AG10803 (cell line): Measurements from ENCODE around the gene LIG1.

Experiments used
- DNase-seq: peaks from one replicate; pipeline ENCODE4 v3.0.0; 2010; ENCODE audit warnings: low read depth
- H3K4me3 ChIP-seq: 2 replicates; pipeline ENCODE4 v1.5.1; 2011; ENCODE audit warnings: mild to moderate bottlenecking, low read length, control low read depth
- TF ChIP-seq, protein P1 (sequence below): conservative IDR thresholded peaks from 2 replicates; pipeline ENCODE4 v1.5.1; 2011; ENCODE audit warnings: mild to moderate bottlenecking, low read length, control low read depth, inconsistent platforms

LIG1 gene

GRCh38 chr19:48111280-48111679 lies 58.9 kb downstream of the LIG1 start:
- no peak for DNase-seq
- no peak overlapping the region for H3K4me3 ChIP-seq
- TF ChIP-seq, protein P1, sequence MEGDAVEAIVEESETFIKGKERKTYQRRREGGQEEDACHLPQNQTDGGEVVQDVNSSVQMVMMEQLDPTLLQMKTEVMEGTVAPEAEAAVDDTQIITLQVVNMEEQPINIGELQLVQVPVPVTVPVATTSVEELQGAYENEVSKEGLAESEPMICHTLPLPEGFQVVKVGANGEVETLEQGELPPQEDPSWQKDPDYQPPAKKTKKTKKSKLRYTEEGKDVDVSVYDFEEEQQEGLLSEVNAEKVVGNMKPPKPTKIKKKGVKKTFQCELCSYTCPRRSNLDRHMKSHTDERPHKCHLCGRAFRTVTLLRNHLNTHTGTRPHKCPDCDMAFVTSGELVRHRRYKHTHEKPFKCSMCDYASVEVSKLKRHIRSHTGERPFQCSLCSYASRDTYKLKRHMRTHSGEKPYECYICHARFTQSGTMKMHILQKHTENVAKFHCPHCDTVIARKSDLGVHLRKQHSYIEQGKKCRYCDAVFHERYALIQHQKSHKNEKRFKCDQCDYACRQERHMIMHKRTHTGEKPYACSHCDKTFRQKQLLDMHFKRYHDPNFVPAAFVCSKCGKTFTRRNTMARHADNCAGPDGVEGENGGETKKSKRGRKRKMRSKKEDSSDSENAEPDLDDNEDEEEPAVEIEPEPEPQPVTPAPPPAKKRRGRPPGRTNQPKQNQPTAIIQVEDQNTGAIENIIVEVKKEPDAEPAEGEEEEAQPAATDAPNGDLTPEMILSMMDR, result no peak

GRCh38 chr19:48110350-48110966 lies 59.7 kb downstream of the LIG1 start, which contains the start of gene PLA2G4C:
Gene PLA2G4C (minus strand): TSS chr19:48110817. CDS start chr19:48106529, 4,288 bp downstream.
- TF ChIP-seq, protein P1, result no peak
- DNase-seq, result peak; percentile 88
- peak within 1 kb of the TSS; percentile 72 for H3K4me3 ChIP-seq

DNA sequence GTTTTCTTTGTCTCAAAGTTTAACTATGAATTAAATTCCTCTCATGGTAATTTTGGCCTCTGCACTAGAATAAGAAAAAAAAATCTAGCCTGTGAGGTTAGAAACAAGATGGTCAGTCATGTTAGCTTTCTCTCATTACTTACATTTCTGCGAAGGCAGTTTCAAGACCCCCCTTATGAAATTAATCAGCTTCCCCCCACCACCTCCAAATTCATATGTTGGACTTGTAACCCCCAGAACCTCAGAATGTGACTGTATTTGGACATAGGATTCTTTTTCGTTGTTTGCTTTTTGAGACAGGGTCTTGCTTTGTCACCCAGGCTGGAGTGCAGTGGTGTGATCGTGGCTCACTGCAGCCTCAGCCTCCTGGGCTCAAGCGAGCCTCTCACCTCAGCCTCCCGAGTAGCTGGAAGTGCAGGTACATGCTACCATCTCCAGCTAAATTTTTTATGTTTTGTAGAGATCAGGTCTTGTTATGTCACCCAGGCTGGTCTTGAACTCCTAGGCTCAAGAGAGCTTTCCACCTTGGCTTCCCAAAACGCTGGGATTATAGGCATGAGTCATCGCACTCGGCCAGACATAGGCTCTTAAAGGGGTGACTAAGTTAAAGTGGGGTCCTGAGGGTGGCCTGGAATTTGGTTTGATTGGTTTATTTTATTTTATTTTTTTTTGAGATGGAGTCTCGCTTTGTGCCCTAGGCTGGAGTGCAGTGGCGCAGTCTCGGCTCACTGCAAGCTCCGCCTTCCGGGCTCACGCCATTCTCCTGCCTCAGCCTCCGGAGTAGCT lies 61.0 kb downstream of the LIG1 start:
- TF ChIP-seq, protein P1, result no peak
- DNase-seq, result no peak
- H3K4me3 ChIP-seq, result no peak overlapping the region

DNA sequence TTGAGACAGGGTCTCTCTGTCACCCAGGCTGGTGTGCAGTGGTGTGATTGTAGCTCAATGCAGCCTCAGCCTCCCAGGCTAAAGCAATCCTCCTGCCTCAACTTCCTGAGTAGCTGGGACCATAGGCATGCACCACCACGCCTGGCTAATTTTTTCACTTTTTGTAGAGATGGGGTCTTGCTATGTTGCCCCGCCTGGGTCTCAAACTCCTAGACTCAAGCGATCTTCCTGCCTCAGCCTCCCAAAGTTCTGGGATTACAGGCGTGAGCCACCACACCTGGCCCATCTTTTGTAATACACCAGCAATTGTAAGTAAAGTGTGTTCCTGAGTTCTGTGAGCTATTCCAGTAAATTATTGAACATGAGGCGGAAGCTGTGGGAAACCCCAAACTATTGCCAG lies 66.2 kb downstream of the LIG1 start:
- DNase-seq, result no peak
- H3K4me3 ChIP-seq, result no peak overlapping the region
- TF ChIP-seq, protein P1, result no peak

DNA sequence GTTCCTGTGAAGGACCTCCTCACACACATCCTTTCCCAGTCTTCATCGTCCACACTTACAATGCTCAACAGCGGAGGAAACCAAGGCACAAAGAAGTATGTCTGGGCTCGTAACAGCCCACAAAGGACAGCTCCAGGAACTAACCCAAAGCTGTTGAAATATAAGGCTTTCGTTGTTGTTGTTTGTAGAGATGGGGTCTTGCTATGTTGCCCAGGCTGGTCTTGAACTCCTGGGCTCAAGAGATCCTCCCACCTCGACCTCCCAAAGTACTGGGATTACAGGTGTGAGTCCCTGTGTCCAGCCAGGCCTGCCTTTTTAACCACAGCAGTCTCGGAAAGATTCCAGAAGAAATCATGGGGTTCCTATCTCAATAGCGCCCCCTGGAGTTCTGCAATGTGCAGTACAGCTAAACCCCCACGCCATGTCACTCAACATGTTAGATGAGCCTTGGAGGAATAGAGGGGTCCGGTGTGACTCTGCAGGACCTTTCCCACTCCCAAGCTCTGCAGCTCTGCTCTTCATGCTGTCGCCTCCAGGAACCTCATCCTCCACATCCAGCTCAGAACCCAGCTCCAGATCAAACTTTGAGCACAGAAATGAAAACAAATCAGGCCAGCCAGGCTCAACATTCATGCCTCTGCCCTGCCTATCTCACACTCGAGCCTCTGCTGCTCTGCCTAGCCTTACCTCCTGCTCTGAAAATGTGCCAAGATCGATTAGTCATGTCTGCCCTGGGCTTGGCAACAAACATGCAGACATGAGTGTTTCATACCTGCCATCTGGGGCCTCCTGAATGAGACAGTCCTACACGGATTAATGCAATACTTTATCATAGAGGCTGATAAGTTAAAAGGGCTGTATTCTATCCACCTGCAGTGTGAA lies 67.0 kb downstream of the LIG1 start:
- TF ChIP-seq, protein P1, result peak; percentile 73
- peak; percentile 52 for DNase-seq

DNA sequence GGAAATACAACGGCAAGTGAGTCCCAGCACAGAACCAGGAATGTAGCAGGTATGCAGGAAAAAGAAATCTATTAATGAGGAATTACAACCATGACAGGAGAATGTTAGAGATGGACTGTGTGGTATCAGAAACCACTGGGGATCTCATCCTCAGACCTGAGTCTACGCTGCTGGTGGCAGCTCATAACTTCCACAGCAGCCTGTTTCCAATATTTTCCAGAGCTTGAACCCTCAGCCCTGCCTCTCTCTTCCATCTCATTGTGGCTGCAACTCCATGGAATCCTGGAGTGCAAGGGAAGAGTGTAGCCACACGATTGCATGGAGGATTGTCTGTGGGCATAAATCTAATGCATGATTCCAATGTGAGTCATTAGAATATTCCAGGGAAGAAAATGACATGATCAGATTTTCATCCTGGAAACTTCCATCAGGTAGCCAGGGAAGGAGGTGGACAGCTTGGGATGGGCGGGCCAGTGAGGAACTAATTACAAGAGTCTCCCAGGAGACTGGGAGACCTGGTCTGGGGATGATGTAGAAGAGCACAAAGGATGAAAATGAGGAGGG lies 74.5 kb downstream of the LIG1 start:
- no peak overlapping the region for H3K4me3 ChIP-seq
- TF ChIP-seq, protein P1, result no peak
- peak; percentile 38 for DNase-seq

More for the DNA sequence above, 67.0 kb downstream of the LIG1 start:
- H3K4me3 ChIP-seq, result no peak overlapping the region
